Keratinocyte (primary cell): ENCODE measurements around the gene TIRAP. TPM values are rescaled to one million over a fixed set of nuclear protein-coding genes. Genes with fewer than 3 reads are reported as not detected.

Source experiments
- DNase-seq: peaks from one replicate; pipeline ENCODE4 v3.0.0-alpha.2; 2011; ENCODE audit warnings: low read depth, missing footprints, low spot score
- FAIRE-seq: peaks from 2 replicates; lab custom pipeline; 2011; peaks lifted over from hg19 to GRCh38; lab: Jason Lieb, UNC
- H2AFZ ChIP-seq: 2 replicates; pipeline ENCODE4 v1.6.0; 2012; ENCODE audit warnings: low read length, control low read depth, inconsistent platforms; ENCODE audit not compliant: control insufficient read depth
- H3K27ac ChIP-seq: 2 replicates; pipeline ENCODE4 v1.5.1; 2011; ENCODE audit warnings: low read length; ENCODE audit not compliant: control insufficient read depth, insufficient read depth
- H3K27me3 ChIP-seq: 3 replicates; pipeline ENCODE4 v1.6.0; 2011; ENCODE audit warnings: low read length; ENCODE audit not compliant: control insufficient read depth, insufficient read depth; ENCODE audit errors: extremely low read depth
- H3K36me3 ChIP-seq, 2 experiments: 2 replicates in 1 of 2; 3 replicates in 1 of 2; pipeline ENCODE4 v1.5.1; 2011; ENCODE audit warnings: low read length in 2 of 2, mild to moderate bottlenecking in 1 of 2; ENCODE audit not compliant: control insufficient read depth in 2 of 2, insufficient read depth in 2 of 2; ENCODE audit errors: extremely low read depth in 1 of 2
- H3K4me1 ChIP-seq: 3 replicates; pipeline ENCODE4 v1.5.1; 2011; ENCODE audit warnings: low read length; ENCODE audit not compliant: control insufficient read depth, insufficient read depth; ENCODE audit errors: extremely low read depth
- H3K4me2 ChIP-seq: 3 replicates; pipeline ENCODE4 v1.6.0; 2011; ENCODE audit warnings: low read depth, low read length; ENCODE audit not compliant: control insufficient read depth, insufficient read depth; ENCODE audit errors: extremely low read depth
- H3K4me3 ChIP-seq, 3 experiments: fragments of 200-600 bp in 1 of 3; sonication (generic) in 1 of 3; 2 replicates in 2 of 3; 3 replicates in 1 of 3; pipeline ENCODE4 v1.5.1; 2011 to 2016; ENCODE audit warnings: low read length in 3 of 3, mild to moderate bottlenecking in 3 of 3, control low read depth in 2 of 3, inconsistent platforms in 1 of 3, low read depth in 1 of 3, mixed read lengths in 1 of 3, mixed run types in 1 of 3, moderate library complexity in 1 of 3; ENCODE audit not compliant: control insufficient read depth in 2 of 3, insufficient read depth in 2 of 3; ENCODE audit errors: extremely low read depth in 1 of 3
- H3K79me2 ChIP-seq: 2 replicates; pipeline ENCODE4 v1.6.0; 2012; ENCODE audit warnings: low read length; ENCODE audit not compliant: control insufficient read depth, insufficient read depth
- H3K9ac ChIP-seq: 3 replicates; pipeline ENCODE4 v1.6.0; 2011; ENCODE audit warnings: low read length; ENCODE audit not compliant: control insufficient read depth, insufficient read depth; ENCODE audit errors: extremely low read depth
- H3K9me1 ChIP-seq: 3 replicates; pipeline ENCODE4 v1.6.0; 2011; ENCODE audit warnings: low read length; ENCODE audit not compliant: control insufficient read depth, insufficient read depth; ENCODE audit errors: extremely low read depth
- H3K9me3 ChIP-seq: 2 replicates; pipeline ENCODE4 v1.5.1; 2012; ENCODE audit warnings: low read depth, low read length; ENCODE audit not compliant: control insufficient read depth
- H4K20me1 ChIP-seq: 3 replicates; pipeline ENCODE4 v1.6.0; 2011; ENCODE audit warnings: low read length; ENCODE audit not compliant: control insufficient read depth, insufficient read depth; ENCODE audit errors: extremely low read depth
- CTCF ChIP-seq, 3 experiments: IDR thresholded peaks in 1 of 3; conservative IDR thresholded peaks in 1 of 3; optimal IDR thresholded peaks in 1 of 3; 2 replicates in 2 of 3; 3 replicates in 1 of 3; pipeline versions ENCODE3 to v1.5.1; 2011; ENCODE audit warnings: low read length in 3 of 3, mild to moderate bottlenecking in 3 of 3, moderate library complexity in 2 of 3, control low read depth in 1 of 3, inconsistent platforms in 1 of 3; ENCODE audit not compliant: insufficient read depth in 2 of 3; ENCODE audit errors: extremely low read depth in 1 of 3
- EZH2 ChIP-seq: IDR thresholded peaks from one replicate; pipeline ENCODE4 v1.6.1; 2012; ENCODE audit warnings: inconsistent platforms, mild to moderate bottlenecking, low read length, moderate library complexity
- dilution Hi-C: fragments of 300-500 bp; cut with MboI; formaldehyde crosslinking; loops from one replicate; pipeline ENCODE4 v1.7.0; 2020; ENCODE audit warnings: low sequenced_read_pairs; ENCODE audit not compliant: extremely low pct_ligation_motif_present
- polyA plus RNA-seq, 5 experiments: library from polyadenylated mRNA; depleted of rRNA in 3 of 5; stranded (reverse) in 3 of 5; stranded (forward) in 1 of 5; unstranded in 1 of 5; fragments of >200 nt; gene quantifications; 1 replicate in 1 of 5; 2 replicates in 3 of 5; 3 replicates in 1 of 5; pipeline versions ENCODE4 v1.2.1 to v1.2.3, GENCODE V29; 2011 to 2012; ENCODE audit warnings: missing spikeins in 2 of 5, low read depth in 1 of 5, low replicate concordance in 1 of 5

Gene TIRAP
- polyA plus RNA-seq, 1 donor (not counting 4 experiments of a cell fraction or from before 2014, with no cell fraction given) = 3.2 TPM

- no peak for TF ChIP-seq CTCF (optimal IDR thresholded peaks at IDR 0.05 in 1 of 3, IDR thresholded peaks at IDR 0.05 in 1 of 3, conservative IDR thresholded peaks at IDR 0.05 in 1 of 3; ENCODE audit: extremely low read depth in 1 of 3, insufficient read depth in 2 of 3, low read length in 3 of 3)
- TF ChIP-seq EZH2 = no peak
- FAIRE-seq (no peak), DNase-seq (no peak)
- dilution Hi-C loops = no loop called here
- H3K27ac ChIP-seq = peak overlapping the region; percentile 89
- peak overlapping the region; percentile 74 to 86 (median 85) for H3K4me3 ChIP-seq
- H3K36me3 ChIP-seq = peaks cover 38 to 43% of the 10 kb centered on the region in 2 experiments
- H3K9me1 ChIP-seq = no peaks in the 10 kb centered on the region
- H2AFZ ChIP-seq = peak overlapping the region; percentile 95
- no peaks in the 10 kb centered on the region for H3K9me3 ChIP-seq
- no peaks in the 10 kb centered on the region for H3K27me3 ChIP-seq
- H3K4me2 ChIP-seq = peak overlapping the region; percentile 75
- H4K20me1 ChIP-seq = no peaks in the 10 kb centered on the region
- peaks cover 43% of the 10 kb centered on the region for H3K79me2 ChIP-seq
- H3K4me1 ChIP-seq = peaks cover 8% of the 10 kb centered on the region
- H3K9ac ChIP-seq = peak overlapping the region; percentile 98
Observed at GRCh38 chr11:126268361-126268707, 14.6 kb upstream of the TIRAP start.

DNA sequence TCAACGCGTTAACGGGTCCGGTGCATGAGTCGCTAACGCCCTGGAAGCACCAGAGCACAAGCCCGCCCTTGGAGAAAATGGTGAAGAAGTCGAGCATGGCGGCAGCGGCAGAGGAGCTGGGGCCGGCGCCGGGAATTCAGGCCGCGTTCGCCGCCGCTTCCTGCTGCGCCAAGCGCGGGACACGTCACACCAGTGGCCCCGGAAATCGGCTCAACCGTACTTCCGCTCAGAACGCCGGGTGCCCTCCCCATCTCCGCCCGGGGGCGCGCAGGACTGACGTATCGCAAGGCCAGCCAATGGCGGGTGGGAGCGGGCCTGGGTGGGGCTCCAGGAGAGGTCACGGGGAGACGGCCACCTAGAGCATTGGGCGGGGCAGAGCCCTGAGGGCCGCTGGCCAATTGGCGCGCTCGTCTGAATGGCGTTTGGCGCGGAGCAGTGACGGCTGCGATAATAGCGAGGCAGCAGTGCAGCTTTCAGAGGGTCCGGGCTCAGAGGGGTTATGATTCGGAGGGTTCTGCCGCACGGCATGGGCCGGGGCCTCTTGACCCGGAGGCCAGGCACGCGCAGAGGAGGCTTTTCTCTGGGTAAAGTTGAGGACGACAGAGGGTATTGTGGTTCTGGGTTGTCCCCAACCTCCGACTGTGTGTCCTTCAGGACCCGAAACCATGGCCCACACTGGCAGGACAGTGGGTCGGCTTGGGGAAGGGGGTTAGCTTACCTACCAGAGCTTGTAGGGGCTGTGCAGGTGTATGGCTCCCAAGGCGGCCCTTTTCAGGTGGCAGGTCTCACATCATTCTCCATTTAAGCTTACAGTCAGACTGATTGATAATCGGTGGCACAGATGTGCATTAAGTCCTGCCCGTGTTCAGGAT is 13.9 kb upstream of the TIRAP start, which contains the start of the genes FOXRED1 and SRPRA:
FOXRED1 (plus strand) TSS at position 447 of the 872 bp plus-strand sequence; CDS start at position 500, 53 bp downstream.
SRPRA (minus strand) TSS at position 188 of the 872 bp plus-strand sequence; CDS start at position 97, 91 bp downstream.
- Histone ChIP-seq H3K9me1 (no peaks in the 10 kb centered on the region), H3K4me2 (peak within 1 kb of the TSS; percentile 90), H3K27ac (peak within 1 kb of the TSS; percentile 95), H3K9ac (peak within 1 kb of the TSS; percentile 98), H2AFZ (peak within 1 kb of the TSS; percentile 95), H3K4me1 (peaks cover 8% of the 10 kb centered on the region), H4K20me1 (no peaks in the 10 kb centered on the region), H3K36me3 (peaks cover 37 to 44% of the 10 kb centered on the region in 2 experiments), H3K27me3 (no peaks in the 10 kb centered on the region), H3K9me3 (no peaks in the 10 kb centered on the region), H3K79me2 (peaks cover 43% of the 10 kb centered on the region), H3K4me3 (peak within 1 kb of the TSS; percentile 85 to 91 (median 86))
- dilution Hi-C loops = no loop called here
- DNase-seq (peak; percentile 87), FAIRE-seq (peak; percentile 53)
- TF ChIP-seq CTCF (optimal IDR thresholded peaks at IDR 0.05 in 1 of 3, IDR thresholded peaks at IDR 0.05 in 1 of 3, conservative IDR thresholded peaks at IDR 0.05 in 1 of 3; ENCODE audit: extremely low read depth in 1 of 3, insufficient read depth in 2 of 3, low read length in 3 of 3) = no peak
- TF ChIP-seq EZH2 = no peak
